ENCODE data around the gene SPATA13. TPM values are rescaled to one million over a fixed set of nuclear protein-coding genes. Genes with fewer than 3 reads are reported as not detected.
"Not testable (repeated sequence)": the region's sequence is repeated elsewhere in the genome, so short reads cannot be mapped to it uniquely, and the experiment has no call there.

Gene SPATA13
- total RNA-seq, 1 experiment from 2014 or later: 2.1 TPM

GRCh38 chr13:24308068-24308445 is 147.5 kb downstream of the SPATA13 start:
- H3K4me2 ChIP-seq (ENCODE audit: low read depth, low read length, poor library complexity, severe bottlenecking): no peak overlapping the region
- no peaks in the 10 kb centered on the region for H3K4me1 ChIP-seq (ENCODE audit: low read length)
- no peak overlapping the region for H3K9ac ChIP-seq (ENCODE audit: low read length)
- no peaks in the 10 kb centered on the region for H4K20me1 ChIP-seq (ENCODE audit: insufficient read depth, low read depth, low read length)
- DNase-seq: no peak
- no peaks in the 10 kb centered on the region for H3K36me3 ChIP-seq (ENCODE audit: insufficient read depth, low read length)
- H3K4me3 ChIP-seq (ENCODE audit: low read length): no peak overlapping the region
- H3K79me2 ChIP-seq (ENCODE audit: low read length): no peaks in the 10 kb centered on the region
- no peaks in the 10 kb centered on the region for H3K9me2 ChIP-seq (replicated peaks; ENCODE audit: insufficient read depth, low read length)
- H3K27me3 ChIP-seq (ENCODE audit: low read length): no peaks in the 10 kb centered on the region
- no peak overlapping the region for H3K27ac ChIP-seq (ENCODE audit: low read length)
- no peaks in the 10 kb centered on the region for H3K9me3 ChIP-seq (ENCODE audit: low read length)
- H2AFZ ChIP-seq (ENCODE audit: low read length): no peak overlapping the region

- no peak overlapping the region for H2AFZ ChIP-seq (ENCODE audit: low read length)
- no peaks in the 10 kb centered on the region for H3K9me3 ChIP-seq (ENCODE audit: low read length)
- no peak overlapping the region for H3K27ac ChIP-seq (ENCODE audit: low read length)
- no peaks in the 10 kb centered on the region for H3K36me3 ChIP-seq (ENCODE audit: insufficient read depth, low read length)
- H3K4me1 ChIP-seq (ENCODE audit: low read length): no peaks in the 10 kb centered on the region
- no peak overlapping the region for H3K9ac ChIP-seq (ENCODE audit: low read length)
- no peaks in the 10 kb centered on the region for H3K9me2 ChIP-seq (replicated peaks; ENCODE audit: insufficient read depth, low read length)
- no peak overlapping the region for H3K4me2 ChIP-seq (ENCODE audit: low read depth, low read length, poor library complexity, severe bottlenecking)
- DNase-seq: no peak
- H3K27me3 ChIP-seq (ENCODE audit: low read length): no peaks in the 10 kb centered on the region
- no peak overlapping the region for H3K4me3 ChIP-seq (ENCODE audit: low read length)
- no peaks in the 10 kb centered on the region for H4K20me1 ChIP-seq (ENCODE audit: insufficient read depth, low read depth, low read length)
- no peaks in the 10 kb centered on the region for H3K79me2 ChIP-seq (ENCODE audit: low read length)
Measured at GRCh38 chr13:24308488-24309020, 148.0 kb downstream of the SPATA13 start.

- H3K79me2 ChIP-seq (ENCODE audit: low read length); H4K20me1 ChIP-seq (ENCODE audit: insufficient read depth, low read depth, low read length): not testable (repeated sequence)
Measured at GRCh38 chr13:24309300-24309699, 148.8 kb downstream of the SPATA13 start, which contains the start of gene C1QTNF9. Gene C1QTNF9, plus strand, starts transcription at chr13:24309580. Its CDS starts 6,424 bp downstream, at chr13:24316004.

GRCh38 chr13:24313439-24313838 is 152.9 kb downstream of the SPATA13 start:
- Histone ChIP-seq H3K79me2 (ENCODE audit: low read length) (no peaks in the 10 kb centered on the region), H4K20me1 (ENCODE audit: insufficient read depth, low read depth, low read length) (no peaks in the 10 kb centered on the region), H3K9ac (ENCODE audit: low read length) (no peak overlapping the region), H3K4me2 (ENCODE audit: low read depth, low read length, poor library complexity, severe bottlenecking) (no peak overlapping the region), H3K4me1 (ENCODE audit: low read length) (no peaks in the 10 kb centered on the region), H2AFZ (ENCODE audit: low read length) (no peak overlapping the region), H3K9me2 (replicated peaks; ENCODE audit: insufficient read depth, low read length) (no peaks in the 10 kb centered on the region), H3K27ac (ENCODE audit: low read length) (no peak overlapping the region), H3K4me3 (ENCODE audit: low read length) (no peak overlapping the region), H3K36me3 (ENCODE audit: insufficient read depth, low read length) (no peaks in the 10 kb centered on the region), H3K27me3 (ENCODE audit: low read length) (no peaks in the 10 kb centered on the region), H3K9me3 (ENCODE audit: low read length) (no peaks in the 10 kb centered on the region)
- no peak for DNase-seq

More at GRCh38 chr13:24309300-24309699, 148.8 kb downstream of the SPATA13 start, which contains the start of gene C1QTNF9:
- H3K4me3 ChIP-seq (ENCODE audit: low read length); H3K27me3 ChIP-seq (ENCODE audit: low read length); DNase-seq; H3K4me1 ChIP-seq (ENCODE audit: low read length); H3K36me3 ChIP-seq (ENCODE audit: insufficient read depth, low read length); H3K27ac ChIP-seq (ENCODE audit: low read length); H3K4me2 ChIP-seq (ENCODE audit: low read depth, low read length, poor library complexity, severe bottlenecking); H3K9ac ChIP-seq (ENCODE audit: low read length); H3K9me2 ChIP-seq (replicated peaks; ENCODE audit: insufficient read depth, low read length); H2AFZ ChIP-seq (ENCODE audit: low read length); H3K9me3 ChIP-seq (ENCODE audit: low read length): not testable (repeated sequence)

GRCh38 chr13:24317835-24318234 is 157.3 kb downstream of the SPATA13 start:
- not testable (repeated sequence) for DNase-seq; H3K9ac ChIP-seq (ENCODE audit: low read length); H3K4me1 ChIP-seq (ENCODE audit: low read length); H3K4me3 ChIP-seq (ENCODE audit: low read length); H3K27ac ChIP-seq (ENCODE audit: low read length); H3K36me3 ChIP-seq (ENCODE audit: insufficient read depth, low read length); H3K27me3 ChIP-seq (ENCODE audit: low read length); H2AFZ ChIP-seq (ENCODE audit: low read length); H3K79me2 ChIP-seq (ENCODE audit: low read length); H3K9me3 ChIP-seq (ENCODE audit: low read length); H3K4me2 ChIP-seq (ENCODE audit: low read depth, low read length, poor library complexity, severe bottlenecking); H4K20me1 ChIP-seq (ENCODE audit: insufficient read depth, low read depth, low read length); H3K9me2 ChIP-seq (replicated peaks; ENCODE audit: insufficient read depth, low read length)

- DNase-seq; H3K9me3 ChIP-seq (ENCODE audit: low read length); H3K79me2 ChIP-seq (ENCODE audit: low read length); H2AFZ ChIP-seq (ENCODE audit: low read length); H4K20me1 ChIP-seq (ENCODE audit: insufficient read depth, low read depth, low read length); H3K27me3 ChIP-seq (ENCODE audit: low read length); H3K4me3 ChIP-seq (ENCODE audit: low read length); H3K27ac ChIP-seq (ENCODE audit: low read length); H3K4me1 ChIP-seq (ENCODE audit: low read length); H3K4me2 ChIP-seq (ENCODE audit: low read depth, low read length, poor library complexity, severe bottlenecking); H3K9ac ChIP-seq (ENCODE audit: low read length); H3K36me3 ChIP-seq (ENCODE audit: insufficient read depth, low read length); H3K9me2 ChIP-seq (replicated peaks; ENCODE audit: insufficient read depth, low read length): not testable (repeated sequence)
Measured at GRCh38 chr13:24318878-24319277, 158.4 kb downstream of the SPATA13 start.

- H3K27me3 ChIP-seq (ENCODE audit: low read length); H3K4me1 ChIP-seq (ENCODE audit: low read length); DNase-seq; H3K36me3 ChIP-seq (ENCODE audit: insufficient read depth, low read length); H3K9me3 ChIP-seq (ENCODE audit: low read length); H3K9me2 ChIP-seq (replicated peaks; ENCODE audit: insufficient read depth, low read length); H3K9ac ChIP-seq (ENCODE audit: low read length); H3K27ac ChIP-seq (ENCODE audit: low read length); H4K20me1 ChIP-seq (ENCODE audit: insufficient read depth, low read depth, low read length); H3K4me2 ChIP-seq (ENCODE audit: low read depth, low read length, poor library complexity, severe bottlenecking); H3K4me3 ChIP-seq (ENCODE audit: low read length); H2AFZ ChIP-seq (ENCODE audit: low read length); H3K79me2 ChIP-seq (ENCODE audit: low read length): not testable (repeated sequence)
Measured at GRCh38 chr13:24319641-24320040, 159.1 kb downstream of the SPATA13 start.

- H4K20me1 ChIP-seq (ENCODE audit: insufficient read depth, low read depth, low read length): not testable (repeated sequence)
Measured at GRCh38 chr13:24321416-24321815, 160.9 kb downstream of the SPATA13 start.

GRCh38 chr13:24322470-24322869 is 161.9 kb downstream of the SPATA13 start:
- H3K9me2 ChIP-seq (replicated peaks; ENCODE audit: insufficient read depth, low read length); H3K9me3 ChIP-seq (ENCODE audit: low read length); H3K9ac ChIP-seq (ENCODE audit: low read length); H3K27me3 ChIP-seq (ENCODE audit: low read length); H3K79me2 ChIP-seq (ENCODE audit: low read length); H3K4me1 ChIP-seq (ENCODE audit: low read length); H2AFZ ChIP-seq (ENCODE audit: low read length); H3K36me3 ChIP-seq (ENCODE audit: insufficient read depth, low read length); DNase-seq; H3K4me2 ChIP-seq (ENCODE audit: low read depth, low read length, poor library complexity, severe bottlenecking); H4K20me1 ChIP-seq (ENCODE audit: insufficient read depth, low read depth, low read length); H3K4me3 ChIP-seq (ENCODE audit: low read length); H3K27ac ChIP-seq (ENCODE audit: low read length): not testable (repeated sequence)

More at GRCh38 chr13:24321416-24321815, 160.9 kb downstream of the SPATA13 start:
- not testable (repeated sequence) for DNase-seq; H3K9me2 ChIP-seq (replicated peaks; ENCODE audit: insufficient read depth, low read length); H3K4me3 ChIP-seq (ENCODE audit: low read length); H3K4me1 ChIP-seq (ENCODE audit: low read length); H3K27ac ChIP-seq (ENCODE audit: low read length); H3K4me2 ChIP-seq (ENCODE audit: low read depth, low read length, poor library complexity, severe bottlenecking); H3K79me2 ChIP-seq (ENCODE audit: low read length); H3K36me3 ChIP-seq (ENCODE audit: insufficient read depth, low read length); H2AFZ ChIP-seq (ENCODE audit: low read length); H3K9ac ChIP-seq (ENCODE audit: low read length); H3K27me3 ChIP-seq (ENCODE audit: low read length); H3K9me3 ChIP-seq (ENCODE audit: low read length)

Measured in Karpas-422 (cell line).